ENCODE results near the gene ATP1A4. TPM values are rescaled to one million over a fixed set of nuclear protein-coding genes. Genes with fewer than 3 reads are reported as not detected.
A peak's percentile ranks its signal among the peaks of the same experiment; 100 is the strongest.

Gene ATP1A4
- not detected in 2 replicates for total RNA-seq (2014; rRNA removed; shearing (Covaris generic))
- total RNA-seq (2022), result not detected in 2 replicates
- not detected for Bru-seq, nascent RNA
- not detected for BruChase-seq, experiment 1, labeled RNA remaining after a 6-hour chase
- BruChase-seq, experiment 2, labeled RNA remaining after a 2-hour chase, result not detected
- long read RNA-seq, result 0 reads

DNA sequence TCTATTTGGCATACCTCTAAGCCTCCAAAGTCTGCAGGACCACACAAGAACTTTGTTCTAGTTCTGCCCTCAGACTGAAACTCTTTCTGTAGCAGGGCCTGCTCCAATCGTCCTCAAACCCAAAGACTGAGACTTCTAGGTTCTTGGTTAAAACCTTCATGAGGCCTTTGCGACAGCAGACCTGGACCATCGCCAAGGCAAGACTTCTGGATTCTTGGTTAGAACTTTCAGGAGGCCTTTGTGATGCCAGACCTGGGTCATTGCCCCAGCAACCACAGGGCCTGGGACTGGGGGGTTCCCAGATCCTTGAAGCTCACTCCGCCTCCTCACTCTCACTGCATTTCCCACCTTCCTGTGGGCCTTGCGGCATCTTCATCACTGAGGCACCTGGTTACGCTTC is at the start of gene ATP1A4:
Gene ATP1A4 (plus strand): TSS at position 301 of the 400 bp plus-strand sequence. CDS start 438 bp downstream, outside the sequence.
- no peak for DNase-seq (ENCODE audit: low spot score)
- Histone ChIP-seq H3K4me3 (ENCODE audit: low read depth, low read length, poor library complexity, severe bottlenecking) (no peak within 1 kb of the TSS), H4K20me1 (ENCODE audit: insufficient read depth, low read length) (no peaks in the 10 kb centered on the region), H3K4me1 (ENCODE audit: insufficient read depth, low read length, poor library complexity, severe bottlenecking) (no peaks in the 10 kb centered on the region), H3K4me2 (ENCODE audit: low read length) (no peak within 1 kb of the TSS), H3K9me3 (ENCODE audit: low read length) (no peaks in the 10 kb centered on the region), H3K9me2 (ENCODE audit: insufficient read depth, low read length) (no peaks in the 10 kb centered on the region), H3K79me2 (ENCODE audit: insufficient read depth, low read depth, low read length) (no peaks in the 10 kb centered on the region), H3K36me3 (ENCODE audit: insufficient read depth, low read length) (no peaks in the 10 kb centered on the region), H2AFZ (ENCODE audit: low read length) (no peak within 1 kb of the TSS), H3K27ac (ENCODE audit: low read depth, low read length, poor library complexity, severe bottlenecking) (no peak within 1 kb of the TSS)
- CTCF ChIA-PET (ENCODE audit: unreplicated experiment), result no interaction called here
- no TSS peak for BruUV-seq (replicated peaks)
- POLR2A ChIA-PET, result interaction anchor here (0.8 kb wide), 1 partner anchor 47 kb away, joined by 3 read pairs; no protein-coding TSS in a partner anchor
- intact Hi-C loops (cut with micrococcal nuclease; ENCODE audit: unreplicated experiment), result no loop called here
- TF ChIP-seq, protein P1, sequence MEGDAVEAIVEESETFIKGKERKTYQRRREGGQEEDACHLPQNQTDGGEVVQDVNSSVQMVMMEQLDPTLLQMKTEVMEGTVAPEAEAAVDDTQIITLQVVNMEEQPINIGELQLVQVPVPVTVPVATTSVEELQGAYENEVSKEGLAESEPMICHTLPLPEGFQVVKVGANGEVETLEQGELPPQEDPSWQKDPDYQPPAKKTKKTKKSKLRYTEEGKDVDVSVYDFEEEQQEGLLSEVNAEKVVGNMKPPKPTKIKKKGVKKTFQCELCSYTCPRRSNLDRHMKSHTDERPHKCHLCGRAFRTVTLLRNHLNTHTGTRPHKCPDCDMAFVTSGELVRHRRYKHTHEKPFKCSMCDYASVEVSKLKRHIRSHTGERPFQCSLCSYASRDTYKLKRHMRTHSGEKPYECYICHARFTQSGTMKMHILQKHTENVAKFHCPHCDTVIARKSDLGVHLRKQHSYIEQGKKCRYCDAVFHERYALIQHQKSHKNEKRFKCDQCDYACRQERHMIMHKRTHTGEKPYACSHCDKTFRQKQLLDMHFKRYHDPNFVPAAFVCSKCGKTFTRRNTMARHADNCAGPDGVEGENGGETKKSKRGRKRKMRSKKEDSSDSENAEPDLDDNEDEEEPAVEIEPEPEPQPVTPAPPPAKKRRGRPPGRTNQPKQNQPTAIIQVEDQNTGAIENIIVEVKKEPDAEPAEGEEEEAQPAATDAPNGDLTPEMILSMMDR (conservative IDR thresholded peaks at IDR 0.05; ENCODE audit: low read length), result no peak
- no peak for TF ChIP-seq EZH2phosphoT487 (IDR thresholded peaks at IDR 0.05; ENCODE audit: borderline replicate concordance, low read depth, low read length)

DNA sequence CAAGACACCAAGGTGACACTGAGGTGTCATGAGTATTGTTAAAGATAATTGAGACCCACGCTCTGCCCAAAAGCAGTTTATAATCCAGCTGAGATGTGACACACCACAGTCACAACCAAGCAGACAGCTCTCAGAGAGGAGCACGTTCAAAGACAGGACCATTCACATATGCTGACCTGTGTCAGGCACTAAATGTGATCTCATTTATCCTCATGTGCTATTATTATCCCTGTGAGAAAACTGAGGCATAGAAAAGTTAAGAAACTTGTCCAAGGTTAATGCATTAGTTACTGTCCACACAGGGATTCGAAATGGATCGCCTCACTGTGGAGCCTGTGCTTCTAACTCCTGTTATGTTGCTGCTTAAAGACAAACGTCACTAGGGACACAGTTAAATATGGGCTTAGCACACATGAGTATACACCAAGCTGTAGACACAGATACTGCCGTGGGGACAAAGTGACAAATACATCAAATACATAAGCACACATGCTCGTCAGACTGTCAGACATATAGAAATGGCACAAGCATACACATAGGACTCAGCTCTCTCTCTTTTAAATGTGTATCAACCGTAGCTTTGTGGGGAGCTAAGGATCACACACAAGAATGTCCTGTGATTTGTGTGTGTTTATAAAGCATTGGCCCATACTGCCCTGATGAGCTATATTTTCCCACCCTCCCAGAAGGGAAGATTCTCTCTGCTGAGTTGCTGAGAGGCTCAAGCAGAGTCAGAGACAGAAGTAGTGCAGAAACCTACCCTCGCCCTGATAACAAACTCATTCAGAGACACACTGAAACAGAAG is 49.5 kb upstream of the ATP1A4 start:
- H3K79me2 ChIP-seq (ENCODE audit: insufficient read depth, low read depth, low read length), result peaks cover 8% of the 10 kb centered on the region; the same call in 1 of the 2 replicates
- H3K36me3 ChIP-seq (ENCODE audit: insufficient read depth, low read length), result no peaks in the 10 kb centered on the region
- H2AFZ ChIP-seq (ENCODE audit: low read length), result peak overlapping the region; percentile 84; the same call in 1 of the 2 replicates
- intact Hi-C loops (cut with micrococcal nuclease; ENCODE audit: unreplicated experiment), result loop anchor here (1.0 kb wide), 5 partner anchors 91 to 274 kb away; partner anchors contain the start of gene PEX19
- CTCF ChIA-PET (ENCODE audit: unreplicated experiment), result interaction anchor here (0.6 to 1.1 kb wide), 4 partner anchors 15 to 275 kb away, joined by 3 to 8 read pairs (median 4); no protein-coding TSS in a partner anchor
- H3K9me2 ChIP-seq (ENCODE audit: insufficient read depth, low read length), result no peaks in the 10 kb centered on the region
- no peaks in the 10 kb centered on the region for H3K9me3 ChIP-seq (ENCODE audit: low read length)
- TF ChIP-seq, protein P1 (conservative IDR thresholded peaks at IDR 0.05; ENCODE audit: low read length), result no peak
- no peak for TF ChIP-seq EZH2phosphoT487 (IDR thresholded peaks at IDR 0.05; ENCODE audit: borderline replicate concordance, low read depth, low read length)
- H3K27ac ChIP-seq (ENCODE audit: low read depth, low read length, poor library complexity, severe bottlenecking), result no peak overlapping the region
- POLR2A ChIA-PET, result interaction anchor here (1.1 to 1.5 kb wide), 5 partner anchors 8 to 242 kb away, joined by 4 to 9 read pairs (median 5); no protein-coding TSS in a partner anchor
- BruUV-seq (replicated peaks), result no TSS peak
- H3K4me2 ChIP-seq (ENCODE audit: low read length), result peak overlapping the region; percentile 42; the same call in 1 of the 2 replicates
- no peak overlapping the region for H3K4me3 ChIP-seq (ENCODE audit: low read depth, low read length, poor library complexity, severe bottlenecking)
- peaks cover 34% of the 10 kb centered on the region for H3K4me1 ChIP-seq (ENCODE audit: insufficient read depth, low read length, poor library complexity, severe bottlenecking)
- no peaks in the 10 kb centered on the region for H4K20me1 ChIP-seq (ENCODE audit: insufficient read depth, low read length)
- DNase-seq (ENCODE audit: low spot score), result no peak

Data from OCI-LY7 (cell line).